OCI-LY7 (cell line): ENCODE results near the gene PNPLA6. TPM values are rescaled to one million over a fixed set of nuclear protein-coding genes. Genes with fewer than 3 reads are reported as not detected.

Source experiments
- BruUV-seq: library from RNA; stranded (reverse); fragments of 400-500 nt; replicated peaks from 2 replicates; lab custom pipeline; 2021; lab: Mats Ljungman, UMichigan
- CTCF ChIA-PET: fragments of 300-600 bp; sonication (Branson Sonifier 250); formaldehyde crosslinking; loops from one replicate; lab custom pipeline; 2022; ENCODE audit warnings: antibody characterized with exemption; ENCODE audit not compliant: unreplicated experiment; lab: Charles Lee
- POLR2A ChIA-PET: fragments of 300-600 bp; sonication (Branson Sonifier 250); formaldehyde crosslinking; loops from one replicate; lab custom pipeline; 2022; ENCODE audit warnings: antibody characterized with exemption; lab: Charles Lee
- DNase-seq: peaks from one replicate; pipeline ENCODE4 v3.0.0-alpha.2; 2015; ENCODE audit warnings: low spot score
- H2AFZ ChIP-seq: fragments of 200-600 bp; sonication (generic), shearing (Covaris generic); 2 replicates; pipeline ENCODE4 v1.6.1; 2014; ENCODE audit warnings: mild to moderate bottlenecking, antibody characterized with exemption, low read length, moderate library complexity
- H3K27ac ChIP-seq: fragments of 200-600 bp; sonication (generic); 2 replicates; pipeline ENCODE4 v1.5.1; 2014; ENCODE audit warnings: mixed run types, low read depth, mild to moderate bottlenecking, moderate library complexity, low read length, inconsistent platforms; ENCODE audit not compliant: poor library complexity, severe bottlenecking
- H3K36me3 ChIP-seq: fragments of 200-600 bp; sonication (generic); 2 replicates; pipeline ENCODE4 v1.6.1; 2014; ENCODE audit warnings: mild to moderate bottlenecking, antibody characterized with exemption, low read length, moderate library complexity, mixed read lengths; ENCODE audit not compliant: insufficient read depth
- H3K4me1 ChIP-seq: fragments of 200-600 bp; sonication (generic); 2 replicates; pipeline ENCODE4 v1.5.1; 2014; ENCODE audit warnings: mild to moderate bottlenecking, low read length; ENCODE audit not compliant: insufficient read depth, poor library complexity, severe bottlenecking
- H3K4me2 ChIP-seq: fragments of 200-600 bp; sonication (generic); 2 replicates; pipeline ENCODE4 v1.6.1; 2014; ENCODE audit warnings: mild to moderate bottlenecking, low read length
- H3K4me3 ChIP-seq: fragments of 200-600 bp; sonication (generic); 2 replicates; pipeline ENCODE4 v1.5.1; 2014; ENCODE audit warnings: mild to moderate bottlenecking, low read depth, low read length; ENCODE audit not compliant: poor library complexity, severe bottlenecking
- H3K79me2 ChIP-seq: fragments of 200-600 bp; sonication (generic); 2 replicates; pipeline ENCODE4 v1.6.1; 2016; ENCODE audit warnings: low read depth, mild to moderate bottlenecking, low read length, moderate library complexity, mixed read lengths; ENCODE audit not compliant: insufficient read depth
- H3K9me2 ChIP-seq: fragments of 200-600 bp; sonication (generic); 2 replicates; pipeline ENCODE4 v1.6.1; 2016; ENCODE audit warnings: mild to moderate bottlenecking, low read length, mixed read lengths; ENCODE audit not compliant: insufficient read depth
- H3K9me3 ChIP-seq: fragments of 200-600 bp; sonication (generic); 2 replicates; pipeline ENCODE4 v1.6.1; 2014; ENCODE audit warnings: mild to moderate bottlenecking, mixed run types, low read length, mixed read lengths
- H4K20me1 ChIP-seq: fragments of 200-600 bp; sonication (generic); 2 replicates; pipeline ENCODE4 v1.6.1; 2014; ENCODE audit warnings: mild to moderate bottlenecking, antibody characterized with exemption, low read length, moderate library complexity, mixed read lengths; ENCODE audit not compliant: insufficient read depth
- CTCF ChIP-seq: fragments of 200-600 bp; sonication (generic); conservative IDR thresholded peaks from 2 replicates; pipeline ENCODE4 v1.5.1; 2014; ENCODE audit warnings: mild to moderate bottlenecking, antibody characterized with exemption, low read length, moderate library complexity, mixed read lengths
- EZH2phosphoT487 ChIP-seq: fragments of 200-600 bp; sonication (generic); IDR thresholded peaks from 2 replicates; pipeline ENCODE4 v1.6.1; 2018; ENCODE audit warnings: low read depth, borderline replicate concordance, mild to moderate bottlenecking, mixed run types, antibody characterized with exemption, low read length, moderate library complexity, mixed read lengths
- intact Hi-C: fragments of 100-400 bp; cut with micrococcal nuclease; formaldehyde crosslinking; loops from one replicate; pipeline ENCODE4 v1.10.0; 2022; ENCODE audit not compliant: unreplicated experiment
- total RNA-seq, 2 experiments: library from RNA; depleted of rRNA in 1 of 2; stranded (reverse); fragments of >200 nt in 1 of 2; shearing (Covaris generic) in 1 of 2; gene quantifications; 2 replicates each; pipeline ENCODE4 v1.2.3, GENCODE V29; 2014 to 2022

PNPLA6 gene
- total RNA-seq, 2 experiments from 2014 or later, result 50.6 to 92.4 TPM

- CTCF ChIA-PET, result no interaction called here
Observed at GRCh38 chr19:7528192-7528519, 7.4 kb upstream of the PNPLA6 start.

GRCh38 chr19:7528522-7529245 is 6.8 kb upstream of the PNPLA6 start:
- intact Hi-C loops, result no loop called here
- Histone ChIP-seq H3K79me2 (no peaks in the 10 kb centered on the region), H3K4me1 (peaks cover 4% of the 10 kb centered on the region), H3K36me3 (0 out of 2 replicates have a peak, but pooled peaks cover 10% of the 10 kb centered on the region), H3K4me2 (no peak overlapping the region), H3K9me2 (no peaks in the 10 kb centered on the region), H3K27ac (no peak overlapping the region), H3K9me3 (no peaks in the 10 kb centered on the region), H3K4me3 (no peak overlapping the region), H2AFZ (no peak overlapping the region), H4K20me1 (no peaks in the 10 kb centered on the region)
- BruUV-seq, result no TSS peak
- ChIA-PET POLR2A (no interaction called here), CTCF (no interaction called here)
- no peak for TF ChIP-seq EZH2phosphoT487
- no peak for TF ChIP-seq CTCF
- DNase-seq, result no peak

More at GRCh38 chr19:7528192-7528519, 7.4 kb upstream of the PNPLA6 start:
- Histone ChIP-seq H4K20me1 (no peaks in the 10 kb centered on the region), H3K36me3 (0 out of 2 replicates have a peak, but pooled peaks cover 10% of the 10 kb centered on the region), H3K9me2 (no peaks in the 10 kb centered on the region), H2AFZ (no peak overlapping the region), H3K9me3 (no peaks in the 10 kb centered on the region), H3K27ac (no peak overlapping the region), H3K79me2 (no peaks in the 10 kb centered on the region), H3K4me1 (peaks cover 4% of the 10 kb centered on the region), H3K4me3 (no peak overlapping the region), H3K4me2 (no peak overlapping the region)
- intact Hi-C loops, result no loop called here
- DNase-seq, result no peak
- no peak for TF ChIP-seq CTCF
- TF ChIP-seq EZH2phosphoT487, result no peak
- POLR2A ChIA-PET, result no interaction called here
- BruUV-seq, result no TSS peak

- Histone ChIP-seq H2AFZ (no peak overlapping the region), H3K36me3 (0 out of 2 replicates have a peak, but pooled peaks cover 10% of the 10 kb centered on the region), H3K27ac (no peak overlapping the region), H3K9me2 (no peaks in the 10 kb centered on the region), H4K20me1 (no peaks in the 10 kb centered on the region), H3K4me2 (no peak overlapping the region), H3K9me3 (no peaks in the 10 kb centered on the region), H3K79me2 (no peaks in the 10 kb centered on the region), H3K4me3 (no peak overlapping the region), H3K4me1 (peaks cover 5% of the 10 kb centered on the region)
- CTCF ChIA-PET, result no interaction called here
- intact Hi-C loops, result no loop called here
- POLR2A ChIA-PET, result no interaction called here
- BruUV-seq, result no TSS peak
- DNase-seq, result no peak
- TF ChIP-seq EZH2phosphoT487 (no peak), CTCF (no peak)
Observed at GRCh38 chr19:7529246-7529600, 6.3 kb upstream of the PNPLA6 start.
